Measurements from ENCODE around the gene SENP1.

DNA sequence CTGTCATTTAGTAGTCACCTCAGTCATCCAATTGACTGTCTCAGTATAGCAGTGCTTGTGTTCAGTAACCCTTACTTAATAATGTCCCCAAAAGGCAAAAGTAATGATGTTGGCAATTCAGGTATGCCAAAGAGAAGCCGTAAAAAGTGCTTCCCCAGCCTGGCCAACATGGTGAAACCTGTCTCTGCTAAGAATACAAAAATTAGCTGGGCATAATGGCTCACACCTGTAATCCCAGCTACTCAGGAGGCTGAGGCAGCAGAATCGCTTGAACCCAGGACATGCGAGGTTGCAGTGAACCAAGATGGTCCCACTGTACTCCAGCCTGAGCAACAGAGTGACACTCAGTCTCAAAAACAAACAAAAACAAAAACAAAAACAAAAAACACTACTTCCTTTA lies 33.6 kb downstream of the SENP1 start:
- TF ChIP-seq, protein P1, sequence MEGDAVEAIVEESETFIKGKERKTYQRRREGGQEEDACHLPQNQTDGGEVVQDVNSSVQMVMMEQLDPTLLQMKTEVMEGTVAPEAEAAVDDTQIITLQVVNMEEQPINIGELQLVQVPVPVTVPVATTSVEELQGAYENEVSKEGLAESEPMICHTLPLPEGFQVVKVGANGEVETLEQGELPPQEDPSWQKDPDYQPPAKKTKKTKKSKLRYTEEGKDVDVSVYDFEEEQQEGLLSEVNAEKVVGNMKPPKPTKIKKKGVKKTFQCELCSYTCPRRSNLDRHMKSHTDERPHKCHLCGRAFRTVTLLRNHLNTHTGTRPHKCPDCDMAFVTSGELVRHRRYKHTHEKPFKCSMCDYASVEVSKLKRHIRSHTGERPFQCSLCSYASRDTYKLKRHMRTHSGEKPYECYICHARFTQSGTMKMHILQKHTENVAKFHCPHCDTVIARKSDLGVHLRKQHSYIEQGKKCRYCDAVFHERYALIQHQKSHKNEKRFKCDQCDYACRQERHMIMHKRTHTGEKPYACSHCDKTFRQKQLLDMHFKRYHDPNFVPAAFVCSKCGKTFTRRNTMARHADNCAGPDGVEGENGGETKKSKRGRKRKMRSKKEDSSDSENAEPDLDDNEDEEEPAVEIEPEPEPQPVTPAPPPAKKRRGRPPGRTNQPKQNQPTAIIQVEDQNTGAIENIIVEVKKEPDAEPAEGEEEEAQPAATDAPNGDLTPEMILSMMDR (IDR thresholded peaks at IDR 0.05; ENCODE audit: poor library complexity, severe bottlenecking): no peak
- TF ChIP-seq EZH2 (IDR thresholded peaks at IDR 0.05; ENCODE audit: borderline replicate concordance, insufficient read depth, low read length, poor library complexity, severe bottlenecking) (no peak), EP300 (conservative IDR thresholded peaks at IDR 0.05; ENCODE audit: poor library complexity, severe bottlenecking) (no peak), REST (IDR thresholded peaks at IDR 0.05; ENCODE audit: borderline replicate concordance) (no peak), SMC3 (conservative IDR thresholded peaks at IDR 0.05; ENCODE audit: poor library complexity) (no peak), RAD21 (conservative IDR thresholded peaks at IDR 0.05) (no peak), POLR2AphosphoS5 (IDR thresholded peaks at IDR 0.05) (no peak), TAF1 (IDR thresholded peaks at IDR 0.05; ENCODE audit: low read depth) (no peak)
